MV-4-11 (cell line): Measurements from ENCODE around the gene TMED9.
"Not testable (repeated sequence)": the region's sequence is repeated elsewhere in the genome, so short reads cannot be mapped to it uniquely, and the experiment has no call there.

Experiments
- DNase-seq: peaks from one replicate; lab custom pipeline; 2025; lab: John Stamatoyannopoulos, UW

Gene TMED9

DNA sequence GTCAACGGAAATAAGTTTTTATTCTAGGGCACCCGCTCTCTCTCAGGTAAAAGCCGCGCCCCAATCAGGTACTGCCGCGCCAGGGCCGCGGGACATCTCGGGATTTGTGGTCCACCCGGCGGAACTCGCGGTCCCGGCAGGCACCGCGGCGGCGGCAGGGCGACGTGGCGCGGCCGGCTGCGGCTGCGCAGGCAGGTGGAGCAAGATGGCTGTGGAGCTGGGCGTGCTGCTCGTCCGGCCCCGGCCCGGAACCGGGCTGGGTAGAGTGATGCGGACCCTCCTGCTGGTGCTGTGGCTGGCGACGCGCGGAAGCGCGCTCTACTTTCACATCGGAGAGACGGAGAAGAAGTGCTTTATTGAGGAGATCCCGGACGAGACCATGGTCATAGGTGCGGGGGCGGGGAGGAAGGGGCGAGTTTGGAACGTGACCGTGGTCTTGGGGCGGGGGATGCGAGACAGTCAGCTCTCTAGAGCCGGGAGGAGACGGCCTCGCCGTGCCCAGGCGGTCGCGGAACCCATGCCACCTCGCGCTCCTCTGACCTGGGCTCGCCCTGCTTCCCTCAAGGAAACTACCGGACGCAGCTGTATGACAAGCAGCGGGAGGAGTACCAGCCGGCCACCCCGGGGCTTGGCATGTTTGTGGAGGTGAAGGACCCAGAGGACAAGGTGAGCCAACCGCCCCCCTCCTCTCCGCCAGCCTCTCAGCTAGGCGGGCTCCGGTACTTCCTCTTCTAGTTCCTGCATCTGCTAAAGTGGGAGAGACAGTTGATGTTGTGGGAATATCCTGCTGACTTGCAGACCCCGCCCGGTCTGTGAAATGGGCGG lies at the start of gene TMED9:
TMED9 (plus strand) TSS at position 194 of the 825 bp plus-strand sequence; CDS start at position 206, 12 bp downstream.
- peak; percentile 54 for DNase-seq

DNA sequence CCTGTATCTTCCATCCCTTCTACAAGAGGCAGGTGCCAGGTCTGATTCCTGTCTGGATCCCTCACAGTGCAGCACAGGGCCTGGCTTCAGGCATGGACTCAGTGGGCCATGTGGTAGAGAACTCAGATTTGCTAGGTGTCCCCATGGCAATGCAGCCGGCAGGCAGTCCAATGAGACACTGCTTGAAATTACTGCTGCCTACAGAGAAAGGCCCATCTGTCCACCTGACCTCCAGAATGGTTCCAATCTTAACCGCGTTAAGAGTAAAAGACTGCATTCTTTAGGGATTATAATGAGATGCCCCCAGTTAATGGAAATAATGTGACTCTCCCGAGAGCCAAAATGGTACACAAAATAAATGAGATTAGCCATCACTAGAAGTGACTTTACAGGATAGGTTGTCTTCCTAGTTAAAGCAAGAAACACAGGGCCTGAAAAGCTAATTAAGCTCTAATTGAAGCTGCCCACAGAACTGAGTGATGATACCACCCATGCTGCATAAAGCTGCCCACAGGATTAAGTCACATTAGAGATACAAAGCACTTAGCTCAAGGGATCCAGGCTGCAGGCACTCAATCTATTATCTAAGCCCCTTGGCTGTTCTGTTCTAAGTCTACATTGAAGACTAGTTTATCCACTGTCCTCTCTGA lies 49.1 kb upstream of the TMED9 start:
- no peak for DNase-seq

DNA sequence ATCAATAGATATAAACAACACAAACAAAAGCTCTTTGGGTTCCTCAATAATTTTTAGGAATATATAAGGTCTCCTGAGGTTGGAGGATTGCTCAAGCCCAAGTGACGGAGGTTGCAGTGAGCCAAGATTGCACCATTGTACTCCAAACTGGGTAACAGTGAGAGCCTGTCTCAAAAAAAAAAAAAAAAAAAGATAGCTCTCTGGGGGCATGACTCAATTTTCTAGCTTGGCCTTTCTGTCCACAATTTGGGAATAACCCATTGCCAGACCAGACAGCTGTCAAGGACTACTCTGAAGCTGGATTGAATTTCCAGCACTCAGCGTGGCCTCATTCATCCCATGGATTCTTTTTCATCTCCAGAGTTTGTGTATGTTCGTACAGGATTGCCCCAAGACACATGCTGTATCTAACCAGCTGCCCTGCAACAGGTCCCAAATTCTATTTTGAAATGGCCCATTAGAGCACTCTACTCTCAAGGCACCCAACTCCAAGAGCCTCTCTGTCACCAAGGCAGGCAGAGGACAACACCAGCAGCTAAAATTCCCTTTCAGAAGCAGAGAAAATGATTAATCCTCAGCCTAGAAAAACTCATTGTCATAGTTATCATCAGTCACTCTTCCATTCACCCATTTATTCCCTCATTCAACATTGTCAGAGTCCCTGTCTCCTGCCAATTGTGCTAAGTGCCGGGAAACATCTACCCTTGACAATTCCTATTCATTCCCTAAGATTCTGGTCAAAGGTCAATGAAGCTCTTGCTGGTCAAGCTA lies 46.3 kb upstream of the TMED9 start:
- DNase-seq: peak; percentile 86

DNA sequence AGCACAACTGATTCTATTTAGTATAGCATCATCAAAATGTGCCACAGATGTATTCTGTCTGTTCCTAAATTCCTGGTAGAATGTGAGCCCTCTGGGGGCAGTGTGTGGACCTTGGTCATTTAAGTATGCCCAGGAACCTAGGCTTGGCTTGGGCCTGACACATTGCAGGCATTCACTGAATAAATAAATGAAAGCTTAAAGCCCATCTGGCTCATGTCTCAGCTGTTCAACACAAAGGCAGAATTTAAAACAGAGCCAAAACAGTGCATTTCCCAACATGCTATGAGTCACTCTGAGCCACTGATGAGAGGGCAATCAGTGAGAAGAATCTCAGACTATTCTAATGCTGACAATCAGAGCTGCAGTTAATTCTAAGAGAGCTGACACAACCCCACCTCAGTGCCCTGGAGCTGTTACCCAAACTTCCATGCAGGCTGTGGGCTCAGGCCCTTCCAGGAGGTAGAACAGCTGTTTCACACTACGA lies 45.7 kb upstream of the TMED9 start:
- DNase-seq: peak; percentile 80

DNA sequence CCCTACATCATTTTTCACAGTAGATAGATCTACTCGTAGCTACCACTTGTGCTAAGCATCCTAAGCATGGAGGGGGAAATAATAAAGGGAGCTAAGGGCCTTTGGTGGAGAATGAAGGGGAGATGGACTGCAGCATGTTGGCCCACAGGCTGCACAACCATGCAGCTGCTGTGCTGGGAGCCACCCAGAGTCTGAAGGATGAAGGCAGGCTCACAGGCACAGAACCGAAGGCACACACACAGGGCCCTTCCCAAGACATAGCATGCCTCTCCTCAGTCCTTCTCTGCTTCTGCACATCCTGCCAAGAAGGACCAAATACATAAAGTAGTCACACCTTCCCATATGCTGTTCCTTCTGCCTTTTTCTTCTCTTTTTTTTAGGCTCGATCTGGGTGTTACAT lies 44.3 kb upstream of the TMED9 start:
- DNase-seq: no peak

DNA sequence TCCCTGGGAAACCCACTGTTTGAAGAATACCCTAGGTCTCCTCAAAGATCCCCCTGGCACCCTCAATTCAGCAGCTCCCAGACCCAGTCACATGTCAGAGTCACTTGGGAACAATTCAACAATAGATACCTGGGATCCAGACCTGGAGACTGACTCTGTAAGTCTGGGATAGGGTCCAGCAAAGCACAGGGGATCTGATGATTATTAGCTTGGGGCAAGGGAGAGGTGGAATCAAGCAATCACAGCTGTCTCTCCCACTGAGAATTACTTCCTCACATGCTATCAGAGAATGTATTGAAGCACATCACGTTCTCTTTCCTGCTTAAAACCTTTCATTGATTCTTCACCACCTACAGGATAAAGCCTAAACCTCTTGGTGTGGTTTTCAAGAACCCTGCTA lies 43.5 kb upstream of the TMED9 start:
- DNase-seq: no peak

DNA sequence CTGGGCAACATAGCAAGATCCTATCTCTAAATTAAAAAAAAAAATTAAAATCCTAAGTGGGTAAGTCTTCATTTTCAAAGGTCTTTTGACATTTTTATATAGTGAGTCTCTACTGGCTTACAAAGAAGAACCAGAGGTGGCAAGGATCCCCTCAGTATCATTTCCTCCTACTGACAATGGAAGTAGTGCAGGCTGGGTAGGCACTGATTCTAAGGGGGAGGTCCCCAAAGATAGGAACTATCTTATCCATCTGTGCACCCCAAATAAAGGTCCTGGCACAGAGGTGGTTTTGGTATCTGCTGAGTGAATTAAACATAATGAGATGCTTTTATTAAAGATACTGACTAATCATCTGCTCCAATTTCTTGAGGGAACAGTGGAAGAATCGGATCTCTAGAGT lies 41.9 kb upstream of the TMED9 start:
- DNase-seq: peak; percentile 37

DNA sequence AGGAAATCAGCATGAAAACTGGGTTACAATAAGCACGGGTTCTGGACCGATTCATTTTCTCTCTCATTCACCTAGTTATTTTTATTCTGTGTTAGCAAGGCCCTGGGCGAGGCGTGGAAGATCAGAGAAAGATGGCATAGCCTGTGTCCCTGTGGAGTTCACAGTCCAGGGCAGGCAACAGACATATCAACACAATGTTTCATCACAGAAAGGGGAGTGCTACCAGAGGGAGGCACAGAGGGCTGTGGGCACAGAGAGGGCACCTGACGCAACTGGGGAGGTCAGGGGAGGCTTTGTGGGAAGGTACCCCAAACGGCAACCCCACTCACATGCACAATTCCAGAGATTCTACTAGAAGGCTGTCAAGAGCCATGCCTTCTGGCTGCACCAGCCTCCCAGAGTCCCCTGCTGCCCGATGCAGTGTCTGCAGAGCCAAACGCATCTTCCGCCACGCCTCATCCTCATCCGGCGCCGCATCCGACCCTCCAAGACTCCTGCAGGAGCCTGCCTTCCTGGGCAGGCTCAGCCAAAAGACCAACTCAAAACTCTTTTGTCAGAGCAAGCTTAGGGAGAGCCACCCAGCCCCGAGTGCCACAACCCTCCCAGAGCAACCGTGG lies 39.1 kb upstream of the TMED9 start:
- no peak for DNase-seq

DNA sequence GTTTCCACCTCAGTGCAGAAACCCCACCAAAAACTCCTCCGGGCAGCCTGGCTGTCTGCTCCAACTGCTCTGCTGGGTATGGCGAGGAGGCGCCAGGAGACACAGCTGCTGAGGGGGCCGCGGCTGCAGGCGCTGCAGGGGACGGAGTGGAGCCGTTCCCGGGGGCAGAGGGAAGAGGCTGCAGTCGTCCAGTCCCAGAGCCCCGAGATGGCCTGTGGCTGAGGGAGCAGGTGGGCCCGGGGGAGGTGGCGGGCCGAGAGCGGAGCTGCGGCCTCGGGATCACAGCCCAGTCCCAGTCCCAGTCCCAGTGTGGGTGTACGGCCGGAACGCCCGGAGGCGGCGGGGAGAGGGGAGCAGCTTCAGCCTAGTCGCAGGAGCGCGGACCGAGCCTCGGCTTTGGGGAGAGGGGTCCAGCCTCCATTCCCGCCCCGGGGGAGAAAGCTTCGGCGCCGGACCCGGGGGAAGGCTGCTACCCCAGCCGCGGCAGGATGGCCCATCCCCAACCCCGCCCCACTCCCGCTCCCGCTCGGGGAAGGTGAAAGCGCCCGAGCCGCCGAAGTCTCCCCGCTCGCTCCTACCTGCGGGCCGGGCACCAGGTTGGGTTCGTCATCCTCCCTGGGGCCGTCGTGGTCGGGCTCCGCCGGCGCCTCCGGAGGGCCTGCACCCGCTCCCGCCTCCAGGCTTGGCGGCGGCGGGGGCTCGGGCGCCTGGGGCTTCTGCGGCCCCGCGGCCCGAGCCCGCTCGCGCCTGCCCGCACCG lies 38.2 kb upstream of the TMED9 start:
- DNase-seq: no peak

DNA sequence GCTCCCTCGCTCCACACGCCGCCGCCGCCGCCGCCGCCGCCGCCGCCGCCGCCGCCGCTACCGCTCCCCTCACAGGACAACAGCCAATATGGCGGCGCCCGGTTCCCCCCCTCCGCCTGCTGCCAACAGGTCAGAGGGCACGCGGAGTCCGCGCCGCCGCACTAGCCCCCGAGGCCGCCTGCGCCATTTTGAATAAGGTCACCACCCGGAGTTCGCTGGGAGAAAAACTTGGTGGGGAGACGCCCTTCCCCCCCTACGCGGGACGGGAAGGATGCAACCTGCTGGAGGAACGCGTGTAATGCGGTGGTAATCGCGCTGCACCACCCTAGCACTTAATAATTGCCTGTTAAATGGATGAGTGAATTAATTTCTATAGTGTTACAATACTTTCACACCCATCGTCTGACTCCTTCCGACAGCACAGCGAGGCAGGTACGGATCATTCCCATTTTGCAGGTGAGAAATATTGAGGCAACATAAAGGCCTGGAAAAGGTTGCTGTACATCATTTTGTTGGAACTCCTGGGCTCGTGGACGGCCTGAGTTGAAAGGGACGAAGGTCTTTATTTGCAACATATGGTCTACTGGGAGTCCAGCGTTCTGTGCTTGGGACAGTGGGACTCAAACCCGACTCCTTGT lies 37.4 kb upstream of the TMED9 start, which contains the start of gene FAM193B:
FAM193B (minus strand) TSS at position 90 of the 638 bp plus-strand sequence. CDS start 105 bp downstream, outside the sequence.
- DNase-seq: peak; percentile 85

DNA sequence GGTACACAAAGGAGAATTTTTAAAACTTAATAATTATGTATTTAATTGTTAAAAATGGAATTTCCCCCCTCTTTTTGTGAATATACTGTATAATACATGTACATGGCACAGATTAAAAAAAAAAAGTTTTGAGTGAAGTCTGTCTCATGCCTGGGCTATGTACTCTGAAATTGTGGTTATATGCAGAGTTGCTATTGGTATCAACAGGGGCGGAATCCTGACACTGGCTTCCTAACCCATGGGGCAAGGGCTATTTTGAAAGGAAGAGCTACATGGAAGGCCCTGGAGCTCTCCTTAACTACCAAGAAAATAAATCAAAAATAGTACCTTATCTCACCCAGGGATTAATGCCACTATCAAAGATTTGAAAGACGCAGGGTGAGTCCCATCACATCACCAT lies 36.8 kb upstream of the TMED9 start:
- DNase-seq: no peak

DNA sequence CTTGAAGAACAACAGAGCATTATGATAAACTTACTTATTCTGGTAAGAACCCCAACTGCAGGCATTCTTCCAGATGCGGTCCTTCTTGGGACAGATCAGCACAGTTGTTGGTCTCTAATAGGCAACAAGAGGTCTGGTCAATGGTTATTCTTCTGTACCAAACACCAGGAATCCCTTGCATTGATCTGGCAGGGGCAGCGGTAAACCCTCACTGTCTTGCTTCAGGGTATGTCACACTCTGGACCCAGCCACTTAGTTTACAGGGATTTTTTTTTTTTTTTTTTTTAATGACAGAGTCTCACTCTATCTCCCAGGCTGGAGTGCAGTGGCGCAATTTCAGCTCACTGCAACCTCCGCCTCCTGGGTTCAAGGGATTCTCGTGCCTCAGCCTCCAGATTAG lies 36.3 kb upstream of the TMED9 start:
- DNase-seq: no peak

DNA sequence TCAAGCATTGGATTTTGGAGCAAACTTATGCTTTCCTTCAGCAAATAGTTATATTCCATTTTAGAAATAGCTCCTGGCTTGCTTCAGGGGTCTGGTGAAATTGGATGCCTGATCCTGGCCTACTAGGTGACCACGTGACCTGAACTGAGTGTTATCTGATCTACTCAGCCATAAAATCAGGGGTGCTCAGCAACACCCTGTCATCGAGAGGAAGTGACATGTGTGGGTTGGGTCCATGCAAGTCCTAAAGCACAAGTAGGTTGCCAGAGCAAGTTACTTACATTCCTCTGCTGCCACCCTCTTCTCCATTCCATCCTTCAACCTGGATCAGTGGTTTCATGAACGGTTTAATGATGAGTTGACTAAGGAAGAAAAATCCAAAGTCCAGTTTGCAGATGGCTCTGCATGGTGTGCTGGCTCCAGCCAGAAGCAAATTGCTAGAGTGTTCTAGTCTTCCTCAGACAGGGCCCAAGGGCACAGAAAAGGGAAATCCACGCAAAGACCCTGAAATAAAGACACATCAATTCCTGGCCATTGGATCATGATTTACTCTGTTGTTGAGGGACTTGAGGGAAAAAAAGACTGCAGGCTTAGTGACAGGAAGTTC lies 34.9 kb upstream of the TMED9 start:
- peak; percentile 5 for DNase-seq

DNA sequence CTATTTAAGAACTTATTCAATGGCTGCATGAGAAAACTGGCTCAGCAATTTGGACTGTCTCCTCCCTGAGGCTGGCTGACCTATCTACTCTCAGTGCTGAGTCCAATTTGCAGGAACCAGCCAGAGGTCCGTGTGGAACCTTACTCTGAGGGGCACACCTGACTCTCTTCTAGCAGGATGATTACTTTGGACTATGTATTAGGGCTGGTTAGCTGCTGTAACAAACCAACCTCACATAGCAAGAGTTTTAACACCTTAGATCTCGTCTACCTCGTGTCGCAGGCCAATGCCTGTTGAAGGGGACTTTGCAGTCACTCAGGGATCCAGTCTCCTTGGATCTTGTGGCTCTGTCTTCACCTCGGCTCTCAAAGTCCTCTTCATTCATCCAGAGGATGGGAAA lies 34.2 kb upstream of the TMED9 start:
- no peak for DNase-seq

DNA sequence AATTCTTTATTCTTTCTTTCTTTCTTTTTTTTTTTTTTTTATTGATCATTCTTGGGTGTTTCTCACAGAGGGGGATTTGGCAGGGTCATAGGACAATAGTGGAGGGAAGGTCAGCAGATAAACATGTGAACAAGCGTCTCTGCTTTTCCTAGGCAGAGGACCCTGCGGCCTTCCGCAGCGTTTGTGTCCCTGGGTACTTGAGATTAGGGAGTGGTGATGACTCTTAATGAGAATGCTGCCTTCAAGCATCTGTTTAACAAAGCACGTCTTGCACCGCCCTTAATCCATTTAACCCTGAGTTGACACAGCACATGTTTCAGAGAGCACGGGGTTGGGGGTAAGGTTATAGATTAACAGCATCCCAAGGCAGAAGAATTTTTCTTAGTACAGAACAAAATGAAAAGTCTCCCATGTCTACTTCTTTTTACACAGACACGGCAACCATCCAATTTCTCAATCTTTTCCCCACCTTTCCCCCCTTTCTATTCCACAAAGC lies 32.5 kb upstream of the TMED9 start:
- DNase-seq: not testable (repeated sequence)

DNA sequence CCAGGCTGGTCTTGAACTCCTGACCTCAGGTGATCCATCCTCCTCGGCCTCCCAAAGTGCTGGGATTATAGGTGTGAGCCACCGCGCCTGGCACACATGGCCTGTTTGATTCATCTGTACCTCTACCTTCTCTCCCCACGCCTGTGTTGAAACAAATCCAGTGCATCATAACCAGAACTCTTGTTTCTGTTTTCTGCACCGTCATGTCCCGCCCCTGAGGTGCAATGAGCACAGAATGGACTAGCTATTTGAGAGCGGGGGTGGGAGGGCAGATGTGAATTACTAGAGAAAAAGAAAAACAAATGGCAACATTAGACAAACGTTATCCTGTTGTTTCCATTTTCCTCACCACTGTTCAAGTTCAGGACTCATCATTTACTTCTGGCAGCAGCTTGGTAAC lies 27.0 kb upstream of the TMED9 start:
- no peak for DNase-seq

DNA sequence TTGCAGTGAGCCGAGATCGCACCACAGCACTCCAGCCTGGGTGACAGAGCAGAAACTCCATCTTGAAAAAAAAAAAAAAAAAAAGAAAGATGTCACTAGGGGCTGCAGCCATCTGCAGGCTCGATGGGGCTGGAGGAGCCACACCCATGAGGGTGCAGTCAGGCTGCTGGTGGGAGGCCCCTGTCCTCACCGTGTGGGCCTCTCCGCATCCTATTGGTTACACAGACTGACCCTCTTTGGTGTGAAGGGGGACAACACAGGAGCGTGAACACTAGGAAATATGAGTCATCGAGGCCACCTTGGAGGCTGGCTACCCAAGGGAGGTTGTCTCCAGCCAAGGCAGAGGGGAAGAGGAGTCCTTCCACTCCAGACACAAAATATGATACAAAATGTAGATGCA lies 23.7 kb upstream of the TMED9 start:
- no peak for DNase-seq

DNA sequence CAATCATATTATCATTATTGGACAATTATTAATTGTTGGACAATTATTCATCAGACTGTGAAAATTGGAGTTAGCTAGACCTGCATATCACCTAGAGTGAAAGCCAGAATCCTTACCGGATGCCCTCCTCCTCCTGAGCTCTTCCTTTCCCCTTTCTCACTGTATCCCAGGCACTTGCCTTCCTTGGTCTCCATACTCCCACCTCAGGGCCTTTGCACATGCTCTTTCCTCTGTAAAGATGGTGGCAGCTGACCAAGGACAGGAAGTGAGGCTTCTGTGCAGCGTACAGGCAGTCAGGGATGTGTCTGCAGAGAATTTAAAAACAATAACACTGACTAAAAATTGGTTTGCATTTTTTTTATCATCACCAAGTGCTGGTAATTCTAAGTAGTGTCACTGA lies 22.1 kb upstream of the TMED9 start:
- DNase-seq: no peak

DNA sequence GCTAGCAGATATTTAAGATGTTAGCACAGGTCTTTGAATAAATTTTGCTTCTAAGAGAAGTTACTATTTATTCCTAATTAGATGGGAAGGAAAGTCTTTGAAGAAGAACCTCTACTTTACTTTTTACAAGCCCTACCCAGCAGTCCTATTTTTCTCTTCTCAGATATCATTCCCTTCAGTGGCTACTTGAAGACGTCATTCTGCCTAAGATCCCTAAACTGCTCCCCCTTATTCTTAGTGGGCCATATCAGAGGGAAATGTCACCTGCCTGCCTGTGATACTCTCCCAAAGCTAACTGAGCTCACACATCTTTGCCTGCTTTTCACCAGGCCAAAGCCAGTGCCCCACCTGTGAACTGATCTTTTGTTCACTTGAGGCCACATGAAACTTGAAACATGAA lies 16.5 kb upstream of the TMED9 start:
- no peak for DNase-seq

DNA sequence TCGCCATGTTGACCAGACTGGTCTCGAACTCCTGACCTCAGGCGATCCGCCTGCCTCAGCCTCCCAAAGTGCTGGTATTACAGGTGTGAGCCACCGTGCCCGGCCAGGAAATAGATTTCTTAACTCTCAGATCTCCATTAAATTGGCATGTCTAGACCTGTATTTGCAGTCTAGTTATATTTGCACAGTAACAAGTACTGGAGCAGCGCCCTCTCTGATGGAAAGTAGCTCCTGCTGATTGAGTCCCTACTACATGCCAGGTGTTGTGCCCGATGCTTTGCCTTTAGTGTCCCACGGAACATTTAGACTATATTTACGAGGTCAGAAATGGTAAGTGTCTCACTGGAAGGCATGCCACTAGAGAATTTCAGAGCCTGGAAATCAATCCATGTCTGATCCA lies 15.8 kb upstream of the TMED9 start:
- no peak for DNase-seq
